Activated naive CD4-positive, alpha-beta T cell treated with anti-CD3 and anti-CD28 coated beads, Interleukin-2, amount 50 U/mL, for 72 hours (primary cell): ENCODE measurements around the gene HEXD. TPM values are rescaled to one million over a fixed set of nuclear protein-coding genes. Genes with fewer than 3 reads are reported as not detected.

Source experiments
- ATAC-seq, 2 donors: fragments of 150-1000 bp; cut with Tn5 transposase; 2 replicates each; pipeline ENCODE4 v1.10.0; 2021; ENCODE audit warnings: mild to moderate bottlenecking in 2 of 2, moderate library complexity in 2 of 2
- DNase-seq, 2 donors: peaks; one replicate each; pipeline ENCODE4 v3.0.0; 2021 to 2022; ENCODE audit warnings: low spot score in 2 of 2
- H3K27ac Mint-ChIP-seq, 2 donors: one replicate each; pipeline ENCODE4 v1.8.0; 2022; ENCODE audit warnings: mild to moderate bottlenecking in 2 of 2, mixed read lengths in 2 of 2
- H3K36me3 Mint-ChIP-seq, 2 donors: one replicate each; pipeline ENCODE4 v1.8.0; 2022; ENCODE audit warnings: mixed read lengths in 2 of 2
- H3K9me3 Mint-ChIP-seq, 2 donors: one replicate each; pipeline ENCODE4 v1.8.0; 2022; ENCODE audit warnings: mixed read lengths in 2 of 2
- total RNA-seq, 2 donors: library from RNA; stranded (reverse); gene quantifications; one replicate each; pipeline ENCODE4 v1.2.3, GENCODE V29; 2022

Gene HEXD
- total RNA-seq, 2 donors from 2014 or later: 16.2 to 33.6 TPM

- Mint-ChIP-seq H3K36me3 (peaks cover 12 to 15% of the 10 kb centered on the region in 2 donors), H3K9me3 (no peaks in the 10 kb centered on the region), H3K27ac (peak overlapping the region in 1 of 2 donors; percentile 10)
- peak; percentile 36 to 70 for ATAC-seq
- DNase-seq: peak in 1 of 2 donors; percentile 71
Observed at GRCh38 chr17:82424001-82424862, 6.1 kb downstream of the HEXD start.

GRCh38 chr17:82424863-82425159 lies 6.7 kb downstream of the HEXD start:
- no peak for ATAC-seq
- Mint-ChIP-seq H3K27ac (peak overlapping the region in 1 of 2 donors; percentile 10), H3K36me3 (peaks cover 11 to 16% of the 10 kb centered on the region in 2 donors), H3K9me3 (no peaks in the 10 kb centered on the region)
- no peak for DNase-seq

- H3K9me3 Mint-ChIP-seq: no peaks in the 10 kb centered on the region
- no peak for DNase-seq
- H3K27ac Mint-ChIP-seq: no peak overlapping the region
- peaks cover 0 to 4% of the 10 kb centered on the region in 2 donors for H3K36me3 Mint-ChIP-seq
- ATAC-seq: no peak
Observed at GRCh38 chr17:82428546-82428945, 10.4 kb downstream of the HEXD start.

- DNase-seq (no peak), ATAC-seq (no peak)
- Mint-ChIP-seq H3K9me3 (no peaks in the 10 kb centered on the region), H3K27ac (peak overlapping the region; percentile 2 to 85), H3K36me3 (peaks cover 0 to 4% of the 10 kb centered on the region in 2 donors)
Observed at GRCh38 chr17:82429824-82430223, 11.7 kb downstream of the HEXD start.

GRCh38 chr17:82432017-82432416 lies 13.9 kb downstream of the HEXD start:
- H3K9me3 Mint-ChIP-seq: no peaks in the 10 kb centered on the region
- ATAC-seq (no peak), DNase-seq (no peak)
- no peak overlapping the region for H3K27ac Mint-ChIP-seq
- H3K36me3 Mint-ChIP-seq: peaks cover 0 to 4% of the 10 kb centered on the region in 2 donors

- H3K27ac Mint-ChIP-seq: no peak overlapping the region
- no peak for ATAC-seq
Observed at GRCh38 chr17:82433560-82434215, 15.5 kb downstream of the HEXD start.

GRCh38 chr17:82434216-82434565 lies 16.0 kb downstream of the HEXD start:
- DNase-seq (no peak), ATAC-seq (peak in 1 of 2 donors; percentile 35)
- no peaks in the 10 kb centered on the region for H3K9me3 Mint-ChIP-seq
- peaks cover 0 to 4% of the 10 kb centered on the region in 2 donors for H3K36me3 Mint-ChIP-seq
- no peak overlapping the region for H3K27ac Mint-ChIP-seq

More at GRCh38 chr17:82433560-82434215, 15.5 kb downstream of the HEXD start:
- no peak for DNase-seq
- Mint-ChIP-seq H3K9me3 (no peaks in the 10 kb centered on the region), H3K36me3 (peaks cover 0 to 4% of the 10 kb centered on the region in 2 donors)

- Mint-ChIP-seq H3K27ac (no peak overlapping the region), H3K9me3 (no peaks in the 10 kb centered on the region), H3K36me3 (no peaks in the 10 kb centered on the region)
- DNase-seq: no peak
- ATAC-seq: no peak
Observed at GRCh38 chr17:82435103-82435502, 17.0 kb downstream of the HEXD start.

GRCh38 chr17:82435601-82436583 lies 17.7 kb downstream of the HEXD start:
- H3K27ac Mint-ChIP-seq: peak overlapping the region in 1 of 2 donors; percentile 14
- ATAC-seq (no peak), DNase-seq (no peak)
- H3K36me3 Mint-ChIP-seq: no peaks in the 10 kb centered on the region
- H3K9me3 Mint-ChIP-seq: no peaks in the 10 kb centered on the region

GRCh38 chr17:82436601-82437324 lies 18.6 kb downstream of the HEXD start:
- ATAC-seq (no peak), DNase-seq (no peak)
- H3K36me3 Mint-ChIP-seq: no peaks in the 10 kb centered on the region
- H3K9me3 Mint-ChIP-seq: no peaks in the 10 kb centered on the region
- H3K27ac Mint-ChIP-seq: peak overlapping the region; percentile 14 to 51

GRCh38 chr17:82437325-82437668 lies 19.1 kb downstream of the HEXD start:
- ATAC-seq (no peak), DNase-seq (no peak)
- H3K9me3 Mint-ChIP-seq: no peaks in the 10 kb centered on the region
- H3K27ac Mint-ChIP-seq: peak overlapping the region in 1 of 2 donors; percentile 51
- H3K36me3 Mint-ChIP-seq: no peaks in the 10 kb centered on the region

- Mint-ChIP-seq H3K27ac (peak overlapping the region in 1 of 2 donors; percentile 64), H3K9me3 (no peaks in the 10 kb centered on the region), H3K36me3 (no peaks in the 10 kb centered on the region)
- DNase-seq (peak in 1 of 2 donors; percentile 6), ATAC-seq (no peak)
Observed at GRCh38 chr17:82438401-82439193, 20.4 kb downstream of the HEXD start.

- ATAC-seq (no peak), DNase-seq (no peak)
- Mint-ChIP-seq H3K27ac (peak overlapping the region in 1 of 2 donors; percentile 64), H3K36me3 (no peaks in the 10 kb centered on the region), H3K9me3 (no peaks in the 10 kb centered on the region)
Observed at GRCh38 chr17:82439194-82439828, 21.2 kb downstream of the HEXD start.

- Mint-ChIP-seq H3K27ac (peak overlapping the region in 1 of 2 donors; percentile 64), H3K9me3 (no peaks in the 10 kb centered on the region), H3K36me3 (no peaks in the 10 kb centered on the region)
- no peak for ATAC-seq
- DNase-seq: no peak
Observed at GRCh38 chr17:82439829-82440365, 21.8 kb downstream of the HEXD start.

- ATAC-seq (no peak), DNase-seq (no peak)
- Mint-ChIP-seq H3K27ac (no peak overlapping the region), H3K9me3 (no peaks in the 10 kb centered on the region), H3K36me3 (no peaks in the 10 kb centered on the region)
Observed at GRCh38 chr17:82440469-82440981, 22.4 kb downstream of the HEXD start.
